HepG2 (cell line): Measurements from ENCODE around the gene PRPF38A. TPM values are rescaled to one million over a fixed set of nuclear protein-coding genes. Genes with fewer than 3 reads are reported as not detected.

Source experiments
- CREBL2 ChIP-seq: sonication (generic); formaldehyde crosslinking; IDR thresholded peaks from 2 replicates; pipeline ENCODE4 v1.8.1; 2023; ENCODE audit warnings: missing genetic modification reagents, mild to moderate bottlenecking, borderline replicate concordance
- FOXA3 ChIP-seq: IDR thresholded peaks from 2 replicates; pipeline ENCODE4 v1.6.1; 2016; ENCODE audit warnings: missing genetic modification reagents, missing compliant biosample characterization
- HOXD1 ChIP-seq: sonication (generic); formaldehyde crosslinking; IDR thresholded peaks from 2 replicates; pipeline ENCODE4 v1.5.0; 2020; ENCODE audit warnings: missing genetic modification reagents
- IRX3 ChIP-seq: sonication (generic); formaldehyde crosslinking; IDR thresholded peaks from 2 replicates; pipeline ENCODE4 v1.8.1; 2023; ENCODE audit warnings: mild to moderate bottlenecking, low read depth, missing genetic modification reagents, borderline replicate concordance
- JUNB ChIP-seq: sonication (generic); formaldehyde crosslinking; IDR thresholded peaks from 2 replicates; pipeline ENCODE4 v1.8.0; 2022; ENCODE audit warnings: missing genetic modification reagents, mild to moderate bottlenecking, borderline replicate concordance
- KDM3A ChIP-seq: IDR thresholded peaks from 2 replicates; pipeline ENCODE4 v1.6.1; 2018; ENCODE audit warnings: low read depth, missing compliant biosample characterization
- NR0B2 ChIP-seq: sonication (generic); formaldehyde crosslinking; IDR thresholded peaks from 2 replicates; pipeline ENCODE4 v1.4.0; 2020; ENCODE audit warnings: mild to moderate bottlenecking, missing genetic modification reagents
- PAF1 ChIP-seq: IDR thresholded peaks from 2 replicates; pipeline ENCODE4 v1.6.1; 2016; ENCODE audit warnings: missing genetic modification reagents, missing compliant biosample characterization
- PAXIP1 ChIP-seq: sonication (generic); formaldehyde crosslinking; conservative IDR thresholded peaks from 2 replicates; pipeline ENCODE4 v1.4.0; 2020; ENCODE audit warnings: mild to moderate bottlenecking, missing genetic modification reagents, moderate library complexity
- SKI ChIP-seq: fragments of 450-650 bp; IDR thresholded peaks from one replicate; pipeline ENCODE4 v1.6.1; 2018; ENCODE audit warnings: mild to moderate bottlenecking; ENCODE audit not compliant: partially characterized antibody
- SKIL ChIP-seq: sonication (generic); formaldehyde crosslinking; IDR thresholded peaks from 2 replicates; pipeline ENCODE4 v1.8.0; 2022; ENCODE audit warnings: missing genetic modification reagents, mild to moderate bottlenecking, moderate library complexity, borderline replicate concordance
- SOX5 ChIP-seq: IDR thresholded peaks from 2 replicates; pipeline ENCODE4 v1.6.1; 2016; ENCODE audit warnings: borderline replicate concordance
- TCF12 ChIP-seq, 2 experiments: fragments of 450-650 bp in 1 of 2; sonication (generic) in 1 of 2; formaldehyde crosslinking in 1 of 2; IDR thresholded peaks; 2 replicates each; pipeline versions ENCODE4 v1.6.1 to v1.8.0; 2017 to 2022; ENCODE audit warnings: antibody characterized with exemption in 1 of 2, mild to moderate bottlenecking in 1 of 2, missing genetic modification reagents in 1 of 2, moderate library complexity in 1 of 2
- TRIM22 ChIP-seq: fragments of 450-650 bp; IDR thresholded peaks from 2 replicates; pipeline ENCODE4 v1.6.1; 2017
- ZBTB26 ChIP-seq: IDR thresholded peaks from 2 replicates; pipeline ENCODE4 v1.6.1; 2016; ENCODE audit warnings: missing compliant biosample characterization, missing genetic modification reagents, borderline replicate concordance
- ZFP36 ChIP-seq: fragments of 150-350 bp; IDR thresholded peaks from 2 replicates; pipeline ENCODE4 v1.6.1; 2018; ENCODE audit warnings: borderline replicate concordance, low read length, low read depth; ENCODE audit not compliant: partially characterized antibody
- ZNF12 ChIP-seq: sonication (generic); formaldehyde crosslinking; IDR thresholded peaks from 2 replicates; pipeline ENCODE4 v1.5.0; 2020; ENCODE audit warnings: missing genetic modification reagents
- ZNF24 ChIP-seq: fragments of 450-650 bp; IDR thresholded peaks from 2 replicates; pipeline ENCODE4 v1.6.1; 2017; ENCODE audit warnings: antibody characterized with exemption, mild to moderate bottlenecking
- ZNF772 ChIP-seq: sonication (generic); formaldehyde crosslinking; IDR thresholded peaks from 2 replicates; pipeline ENCODE4 v1.5.0; 2020; ENCODE audit warnings: mild to moderate bottlenecking, missing genetic modification reagents
- ZNF879 ChIP-seq: sonication (generic); formaldehyde crosslinking; IDR thresholded peaks from 2 replicates; pipeline ENCODE4 v1.8.1; 2023; ENCODE audit warnings: missing genetic modification reagents
- polyA plus RNA-seq, 8 experiments: library from polyadenylated mRNA; depleted of rRNA in 3 of 8; stranded (reverse) in 7 of 8; unstranded in 1 of 8; fragments of >200 nt; fragmentation: Illumina TruSeq in 4 of 8; extraction: Trizol in 4 of 8; gene quantifications; 2 replicates each; pipeline versions ENCODE4 v1.2.1 to v1.2.3, GENCODE V29; 2011 to 2016; ENCODE audit warnings: low read depth in 4 of 8, missing spikeins in 1 of 8, mixed read lengths in 1 of 8; ENCODE audit not compliant: insufficient read depth in 1 of 8
- total RNA-seq, 5 experiments: library from RNA; depleted of rRNA; stranded (reverse); fragments of >200 nt; fragmentation: Illumina TruSeq; extraction: Trizol; gene quantifications; 2 replicates each; pipeline ENCODE4 v1.2.3, GENCODE V29; 2016; ENCODE audit warnings: low read depth in 1 of 5

PRPF38A gene
- total and polyA plus RNA-seq, 2 of the 13 experiments (the other 11 are each of a cell fraction or from before 2014, with no cell fraction given): 18.3 to 45.5 TPM

- TF ChIP-seq SOX5 (CRISPR knock-in tag) (peak; percentile 38; the same call in 1 of the 2 replicates), FOXA3 (CRISPR knock-in tag) (no peak), TCF12 (IDR thresholded peaks at IDR 0.05) (no peak), TCF12 (CRISPR knock-in tag; IDR thresholded peaks at IDR 0.05) (no peak), KDM3A (CRISPR knock-in tag) (no peak), ZNF772 (CRISPR knock-in tag) (no peak), CREBL2 (CRISPR knock-in tag) (0 out of 2 replicates have a peak, but pooled peaks have one; percentile 11), ZBTB26 (CRISPR knock-in tag) (peak; percentile 78; the same call in 1 of the 2 replicates), SKIL (no peak), ZNF879 (CRISPR knock-in tag) (no peak), IRX3 (CRISPR knock-in tag) (no peak; the same call in 1 of the 2 replicates), NR0B2 (no peak), JUNB (no peak), SKI (no peak), HOXD1 (CRISPR knock-in tag) (peak; percentile 93), PAXIP1 (CRISPR knock-in tag) (peak; percentile 42; the same call in 1 of the 2 replicates), TRIM22 (no peak), ZFP36 (no peak), ZNF24 (no peak), ZNF12 (no peak), PAF1 (CRISPR knock-in tag) (no peak)
These were observed 38.5 kb upstream of the PRPF38A start, which contains the start of gene CC2D1B (continued) for GRCh38 chr1:52365746-52366516.
